ENCODE results near the gene HSD17B2.

Gene HSD17B2

DNA sequence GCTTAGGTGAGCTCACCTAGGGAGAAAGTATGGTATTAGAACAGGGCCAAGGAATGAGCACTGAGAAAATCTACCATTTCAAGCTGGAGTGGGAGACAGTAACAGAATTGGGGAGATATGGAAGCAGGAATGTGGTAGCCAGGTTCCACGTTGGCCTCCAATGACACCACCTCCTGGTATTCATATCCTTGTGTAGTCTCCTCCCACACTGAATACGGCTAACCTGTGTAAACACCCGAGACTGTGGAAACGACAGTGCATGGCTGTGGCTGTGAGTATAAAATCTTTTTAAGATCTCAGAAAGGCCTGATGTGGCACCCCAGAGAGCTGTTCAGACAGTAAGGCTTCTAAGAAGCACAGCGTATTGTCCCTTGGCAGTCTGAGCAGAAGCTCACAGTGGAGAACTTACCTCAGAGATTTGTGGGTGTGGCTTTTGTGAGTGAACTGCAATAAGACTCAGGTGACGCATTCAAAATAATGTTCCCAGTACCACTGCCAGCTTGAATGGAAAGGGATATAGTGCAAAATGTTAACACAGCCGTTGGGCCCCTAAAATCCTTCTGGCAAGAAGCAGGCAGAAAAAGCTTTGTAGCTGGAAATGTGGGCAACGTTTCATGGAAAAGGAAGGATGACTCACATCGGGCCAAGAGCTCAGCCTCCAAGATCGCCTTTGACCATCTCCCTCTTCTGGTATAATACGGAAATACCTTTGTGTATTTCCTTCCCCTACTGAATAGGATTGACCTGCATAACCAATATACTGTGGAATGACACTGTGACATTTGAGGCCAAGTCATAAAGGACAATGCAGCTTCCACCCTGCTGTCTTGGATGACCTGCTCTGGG is 38.2 kb upstream of the HSD17B2 start:
- TF ChIP-seq, protein P1, sequence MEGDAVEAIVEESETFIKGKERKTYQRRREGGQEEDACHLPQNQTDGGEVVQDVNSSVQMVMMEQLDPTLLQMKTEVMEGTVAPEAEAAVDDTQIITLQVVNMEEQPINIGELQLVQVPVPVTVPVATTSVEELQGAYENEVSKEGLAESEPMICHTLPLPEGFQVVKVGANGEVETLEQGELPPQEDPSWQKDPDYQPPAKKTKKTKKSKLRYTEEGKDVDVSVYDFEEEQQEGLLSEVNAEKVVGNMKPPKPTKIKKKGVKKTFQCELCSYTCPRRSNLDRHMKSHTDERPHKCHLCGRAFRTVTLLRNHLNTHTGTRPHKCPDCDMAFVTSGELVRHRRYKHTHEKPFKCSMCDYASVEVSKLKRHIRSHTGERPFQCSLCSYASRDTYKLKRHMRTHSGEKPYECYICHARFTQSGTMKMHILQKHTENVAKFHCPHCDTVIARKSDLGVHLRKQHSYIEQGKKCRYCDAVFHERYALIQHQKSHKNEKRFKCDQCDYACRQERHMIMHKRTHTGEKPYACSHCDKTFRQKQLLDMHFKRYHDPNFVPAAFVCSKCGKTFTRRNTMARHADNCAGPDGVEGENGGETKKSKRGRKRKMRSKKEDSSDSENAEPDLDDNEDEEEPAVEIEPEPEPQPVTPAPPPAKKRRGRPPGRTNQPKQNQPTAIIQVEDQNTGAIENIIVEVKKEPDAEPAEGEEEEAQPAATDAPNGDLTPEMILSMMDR (IDR thresholded peaks at IDR 0.05; ENCODE audit: low read depth, low read length), result peak; percentile 22
- H3K4me3 ChIP-seq (ENCODE audit: low read depth, low read length), result no peak overlapping the region

- H3K4me3 ChIP-seq (ENCODE audit: low read depth, low read length), result no peak overlapping the region
- TF ChIP-seq, protein P1 (IDR thresholded peaks at IDR 0.05; ENCODE audit: low read depth, low read length), result no peak
Measured at GRCh38 chr16:81997738-81998137, 37.3 kb upstream of the HSD17B2 start.

- TF ChIP-seq, protein P1 (IDR thresholded peaks at IDR 0.05; ENCODE audit: low read depth, low read length), result no peak
- no peak overlapping the region for H3K4me3 ChIP-seq (ENCODE audit: low read depth, low read length)
Measured at GRCh38 chr16:82002831-82003230, 32.2 kb upstream of the HSD17B2 start.

DNA sequence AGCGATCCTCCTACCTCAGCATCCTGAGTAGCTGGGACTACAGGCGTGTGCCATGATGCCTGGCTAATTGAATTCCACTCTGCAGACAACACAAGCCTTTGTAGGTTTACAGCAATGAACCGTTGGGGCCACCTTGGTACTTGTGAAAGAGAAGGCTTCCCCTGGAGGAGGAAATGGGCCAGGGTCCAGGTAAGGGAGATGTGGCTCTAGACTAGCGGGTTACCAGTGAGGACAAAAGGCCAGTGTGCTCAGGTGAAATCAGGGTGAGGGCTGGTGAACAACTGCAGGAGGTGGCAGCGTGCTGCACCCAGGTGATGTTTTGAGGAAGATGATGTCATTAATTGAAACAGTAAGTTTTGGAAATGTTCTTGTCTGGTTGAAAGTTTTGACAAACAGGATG is 30.5 kb upstream of the HSD17B2 start:
- H3K4me3 ChIP-seq (ENCODE audit: low read depth, low read length), result no peak overlapping the region
- TF ChIP-seq, protein P1 (IDR thresholded peaks at IDR 0.05; ENCODE audit: low read depth, low read length), result no peak

GRCh38 chr16:82005027-82005830 is 29.8 kb upstream of the HSD17B2 start:
- TF ChIP-seq, protein P1 (IDR thresholded peaks at IDR 0.05; ENCODE audit: low read depth, low read length), result no peak
- no peak overlapping the region for H3K4me3 ChIP-seq (ENCODE audit: low read depth, low read length)

DNA sequence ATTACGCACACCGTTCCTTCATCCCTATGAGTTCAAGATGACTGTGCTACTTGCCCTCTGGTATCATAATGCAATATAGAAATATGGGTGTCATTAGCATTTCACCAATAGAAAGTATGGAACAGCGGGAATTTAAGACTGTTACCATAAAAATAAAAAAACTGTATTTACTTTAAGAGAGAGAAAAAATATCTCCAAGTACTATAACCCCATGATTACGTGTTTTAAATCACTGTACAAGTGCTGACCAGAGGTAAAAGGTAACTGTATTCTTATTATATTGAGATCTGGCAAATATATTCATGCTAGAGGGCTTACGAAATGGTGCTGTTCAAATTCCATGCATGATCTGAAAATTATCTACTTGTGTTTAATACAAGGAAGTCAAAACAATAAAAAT is 29.0 kb upstream of the HSD17B2 start:
- H3K4me3 ChIP-seq (ENCODE audit: low read depth, low read length), result no peak overlapping the region
- TF ChIP-seq, protein P1 (IDR thresholded peaks at IDR 0.05; ENCODE audit: low read depth, low read length), result no peak

DNA sequence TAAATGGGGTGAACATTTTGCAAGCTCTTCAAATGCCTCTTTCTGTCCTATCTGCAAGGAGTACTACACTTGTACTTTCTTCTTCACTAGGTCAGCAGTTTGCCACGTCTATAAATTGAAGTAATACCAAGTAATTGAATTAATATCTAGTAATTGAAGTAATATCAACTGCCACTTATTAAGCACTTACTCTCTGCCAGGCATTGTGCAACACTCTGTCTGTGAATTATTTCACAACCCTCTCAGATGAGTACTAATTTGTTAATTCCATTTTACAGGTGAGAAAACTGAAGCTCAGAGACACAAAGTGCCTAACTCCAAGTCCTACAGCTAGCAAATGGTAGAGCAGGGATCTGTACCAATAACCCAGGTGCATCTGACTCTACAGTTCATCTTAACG is 27.9 kb upstream of the HSD17B2 start:
- TF ChIP-seq, protein P1 (IDR thresholded peaks at IDR 0.05; ENCODE audit: low read depth, low read length), result no peak
- no peak overlapping the region for H3K4me3 ChIP-seq (ENCODE audit: low read depth, low read length)
